ENCODE data around the gene TMEM183A.
"Not testable (repeated sequence)": the region's sequence is repeated elsewhere in the genome, so short reads cannot be mapped to it uniquely, and the experiment has no call there.

Gene TMEM183A

GRCh38 chr1:202979459-202979858 lies 27.7 kb upstream of the TMEM183A start:
- no peaks in the 10 kb centered on the region for H3K27me3 ChIP-seq
- peaks cover 10 to 37% (median 31%) of the 10 kb centered on the region in 10 experiments for H3K4me1 ChIP-seq
- H3K9ac ChIP-seq, result no peak overlapping the region
- no peaks in the 10 kb centered on the region for H4K20me1 ChIP-seq
- peaks cover 0 to 21% (median 10%) of the 10 kb centered on the region in 11 experiments; a peak in 16 of 22 replicates for H3K9me3 ChIP-seq (replicated peaks in 1 of 11)
- no peak for TF ChIP-seq Cebpa-rat (IDR thresholded peaks at IDR 0.05)
- peak overlapping the region in 8 of 11 experiments; percentile 44 to 69 (median 64); a peak in 15 of 22 replicates for H3K4me2 ChIP-seq
- no peak overlapping the region for H3K4me3 ChIP-seq
- H3K36me3 ChIP-seq, result no peaks in the 10 kb centered on the region
- H3K27ac ChIP-seq, result peak overlapping the region in 1 of 11 experiments; percentile 9; a peak in 1 of 22 replicates

GRCh38 chr1:202981939-202982338 lies 25.2 kb upstream of the TMEM183A start:
- H3K4me3 ChIP-seq, result no peak overlapping the region
- peaks cover 4 to 31% (median 22%) of the 10 kb centered on the region in 10 experiments; a peak in 17 of 20 replicates for H3K4me1 ChIP-seq
- no peak overlapping the region for H3K27ac ChIP-seq
- no peak for TF ChIP-seq Cebpa-rat (IDR thresholded peaks at IDR 0.05)
- no peaks in the 10 kb centered on the region for H3K27me3 ChIP-seq
- H3K4me2 ChIP-seq, result peak overlapping the region in 1 of 11 experiments; percentile 16; a peak in 1 of 22 replicates
- H3K9ac ChIP-seq, result no peak overlapping the region
- no peaks in the 10 kb centered on the region for H4K20me1 ChIP-seq
- no peaks in the 10 kb centered on the region for H3K36me3 ChIP-seq
- H3K9me3 ChIP-seq (replicated peaks in 1 of 11), result peaks cover 0 to 21% (median 10%) of the 10 kb centered on the region in 11 experiments; a peak in 16 of 22 replicates

- H3K9ac ChIP-seq, result no peak overlapping the region
- peaks cover 6 to 40% (median 24%) of the 10 kb centered on the region in 10 experiments for H3K4me1 ChIP-seq
- no peaks in the 10 kb centered on the region for H3K36me3 ChIP-seq
- H4K20me1 ChIP-seq, result no peaks in the 10 kb centered on the region
- H3K4me3 ChIP-seq, result no peak overlapping the region
- H3K27ac ChIP-seq, result no peak overlapping the region
- H3K9me3 ChIP-seq (replicated peaks in 1 of 11), result peaks cover 0 to 21% (median 10%) of the 10 kb centered on the region in 11 experiments; a peak in 16 of 22 replicates
- H3K27me3 ChIP-seq, result no peaks in the 10 kb centered on the region
- no peak for TF ChIP-seq Cebpa-rat (IDR thresholded peaks at IDR 0.05)
- H3K4me2 ChIP-seq, result 0 out of 22 replicates have a peak overlapping the region, but pooled peaks of 1 of the 11 experiments have one; percentile 3
These were observed 24.3 kb upstream of the TMEM183A start for GRCh38 chr1:202982715-202983430.

GRCh38 chr1:202986120-202986519 lies 21.1 kb upstream of the TMEM183A start:
- H4K20me1 ChIP-seq, H3K9ac ChIP-seq, H3K4me3 ChIP-seq, H3K27ac ChIP-seq, H3K36me3 ChIP-seq, H3K27me3 ChIP-seq, H3K4me2 ChIP-seq: not testable (repeated sequence)
- Histone ChIP-seq H3K4me1 (peaks cover 11 to 36% (median 19%) of the 10 kb centered on the region in 10 experiments; a peak in 19 of 20 replicates), H3K9me3 (replicated peaks in 1 of 11) (peaks cover 0 to 12% (median 7%) of the 10 kb centered on the region in 11 experiments; a peak in 15 of 22 replicates)

GRCh38 chr1:202987255-202987654 lies 19.9 kb upstream of the TMEM183A start:
- H3K9me3 ChIP-seq (replicated peaks in 1 of 11), result 0 out of 22 replicates have a peak, but pooled peaks cover 0 to under 1% (median 0%) of the 10 kb centered on the region in 11 experiments

GRCh38 chr1:202987922-202988583 lies 19.1 kb upstream of the TMEM183A start:
- no peak for TF ChIP-seq Cebpa-rat (IDR thresholded peaks at IDR 0.05)
- no peaks in the 10 kb centered on the region for H3K36me3 ChIP-seq
- no peaks in the 10 kb centered on the region for H3K27me3 ChIP-seq
- peaks cover 11 to 36% (median 19%) of the 10 kb centered on the region in 10 experiments; a peak in 19 of 20 replicates for H3K4me1 ChIP-seq
- H3K9me3 ChIP-seq (replicated peaks in 1 of 11), result no peaks in the 10 kb centered on the region
- no peaks in the 10 kb centered on the region for H4K20me1 ChIP-seq
- H3K27ac ChIP-seq, result 0 out of 22 replicates have a peak overlapping the region, but pooled peaks of 1 of the 11 experiments have one; percentile 24
- H3K4me3 ChIP-seq, result no peak overlapping the region
- H3K9ac ChIP-seq, result no peak overlapping the region
- peak overlapping the region; percentile 22 to 62 (median 39); a peak in 19 of 22 replicates for H3K4me2 ChIP-seq

More at GRCh38 chr1:202987255-202987654, 19.9 kb upstream of the TMEM183A start:
- Histone ChIP-seq H3K27ac (no peak overlapping the region), H3K27me3 (no peaks in the 10 kb centered on the region), H4K20me1 (no peaks in the 10 kb centered on the region), H3K4me2 (peak overlapping the region in 3 of 11 experiments; percentile 9 to 22 (median 12); a peak in 4 of 22 replicates), H3K36me3 (no peaks in the 10 kb centered on the region), H3K9ac (no peak overlapping the region), H3K4me1 (peaks cover 11 to 36% (median 19%) of the 10 kb centered on the region in 10 experiments; a peak in 19 of 20 replicates), H3K4me3 (no peak overlapping the region)
- no peak for TF ChIP-seq Cebpa-rat (IDR thresholded peaks at IDR 0.05)

- TF ChIP-seq Cebpa-rat (IDR thresholded peaks at IDR 0.05), result no peak
- no peak overlapping the region for H3K9ac ChIP-seq
- H3K4me3 ChIP-seq, result no peak overlapping the region
- no peaks in the 10 kb centered on the region for H3K9me3 ChIP-seq (replicated peaks in 1 of 11)
- no peaks in the 10 kb centered on the region for H3K36me3 ChIP-seq
- no peak overlapping the region; a peak in 1 of 22 replicates for H3K27ac ChIP-seq
- no peaks in the 10 kb centered on the region for H3K27me3 ChIP-seq
- peaks cover 11 to 36% (median 19%) of the 10 kb centered on the region in 10 experiments; a peak in 19 of 20 replicates for H3K4me1 ChIP-seq
- H3K4me2 ChIP-seq, result peak overlapping the region in 3 of 11 experiments; percentile 29 to 56 (median 39); a peak in 5 of 22 replicates
- no peaks in the 10 kb centered on the region for H4K20me1 ChIP-seq
These were observed 17.3 kb upstream of the TMEM183A start for GRCh38 chr1:202989879-202990278.

GRCh38 chr1:202991112-202991511 lies 16.1 kb upstream of the TMEM183A start:
- no peak for TF ChIP-seq Cebpa-rat (IDR thresholded peaks at IDR 0.05)
- no peaks in the 10 kb centered on the region for H4K20me1 ChIP-seq

GRCh38 chr1:202994756-202995155 lies 12.4 kb upstream of the TMEM183A start:
- Histone ChIP-seq H3K4me1 (peaks cover 14 to 28% (median 25%) of the 10 kb centered on the region in 10 experiments), H3K27me3 (no peaks in the 10 kb centered on the region), H3K4me2 (no peak overlapping the region)

More at GRCh38 chr1:202991112-202991511, 16.1 kb upstream of the TMEM183A start:
- Histone ChIP-seq H3K27ac (no peak overlapping the region), H3K36me3 (no peaks in the 10 kb centered on the region), H3K4me1 (peaks cover 11 to 36% (median 19%) of the 10 kb centered on the region in 10 experiments; a peak in 19 of 20 replicates), H3K27me3 (no peaks in the 10 kb centered on the region), H3K9me3 (replicated peaks in 1 of 11) (no peaks in the 10 kb centered on the region; a peak in 1 of 22 replicates), H3K4me3 (no peak overlapping the region), H3K4me2 (peak overlapping the region in 1 of 11 experiments; percentile 56; a peak in 1 of 22 replicates), H3K9ac (no peak overlapping the region)

More at GRCh38 chr1:202994756-202995155, 12.4 kb upstream of the TMEM183A start:
- no peak overlapping the region for H3K27ac ChIP-seq
- no peak overlapping the region for H3K9ac ChIP-seq
- no peak overlapping the region for H3K4me3 ChIP-seq
- H3K36me3 ChIP-seq, result no peaks in the 10 kb centered on the region
- H3K9me3 ChIP-seq (replicated peaks in 1 of 11), result peaks cover 0 to 5% (median 0%) of the 10 kb centered on the region in 11 experiments; a peak in 3 of 22 replicates
- no peaks in the 10 kb centered on the region for H4K20me1 ChIP-seq
- no peak for TF ChIP-seq Cebpa-rat (IDR thresholded peaks at IDR 0.05)

Measured in BLaER1 treated with 17β-estradiol and CSF1 and Interleukin-3, amounts not matched to agents 10 nM and 100 nM (cell line).